ENCODE data around the gene PRDX1.

- TF ChIP-seq CTCF (conservative IDR thresholded peaks at IDR 0.05; ENCODE audit: low read depth, low read length): no peak
- no peak for TF ChIP-seq EZH2 (IDR thresholded peaks at IDR 0.05; ENCODE audit: low read length, unreplicated experiment)
- TF ChIP-seq EZH2phosphoT487 (IDR thresholded peaks at IDR 0.05; ENCODE audit: borderline replicate concordance, low read length): no peak
These were observed 29.0 kb downstream of the PRDX1 start for GRCh38 chr1:45492691-45493090.
